ENCODE measurements around the gene TRAF4.
"Not testable (repeated sequence)": the region's sequence is repeated elsewhere in the genome, so short reads cannot be mapped to it uniquely, and the experiment has no call there.

The TRAF4 gene

GRCh38 chr17:28723159-28723835 is 20.5 kb upstream of the TRAF4 start:
- CTCF ChIA-PET = interaction anchor here (1.8 to 6.7 kb wide), 2 partner anchors 12 to 25 kb away, joined by 10 to 185 read pairs; partner anchors contain the start of gene PROCA1
- TF ChIP-seq L3MBTL2 (conservative IDR thresholded peaks at IDR 0.05) (no peak), FOXK2 (IDR thresholded peaks at IDR 0.05) (no peak), LEF1 (IDR thresholded peaks at IDR 0.05; ENCODE audit: borderline replicate concordance) (no peak), SUZ12 (IDR thresholded peaks at IDR 0.05) (no peak), CTBP1 (IDR thresholded peaks at IDR 0.05; ENCODE audit: borderline replicate concordance) (no peak), BHLHE40 (IDR thresholded peaks at IDR 0.05; ENCODE audit: borderline replicate concordance) (no peak)
- POLR2A ChIA-PET = interaction anchor here (0.9 to 11.6 kb wide), 4 partner anchors 7 to 39 kb away, joined by 4 to 309 read pairs (median 30); partner anchors contain the start of gene PROCA1
- DNase-seq (ENCODE audit: extremely low spot score) = no peak

- ChIA-PET CTCF (interaction anchor here (0.6 to 6.7 kb wide), 3 partner anchors 25 to 229 kb away, joined by 3 to 185 read pairs (median 5); no protein-coding TSS in a partner anchor), POLR2A (interaction anchor here (0.9 to 11.6 kb wide), 9 partner anchors 8 to 225 kb away, joined by 4 to 409 read pairs (median 10); partner anchors contain the start of genes FAM222B, FLOT2, PROCA1 and SDF2)
- DNase-seq (ENCODE audit: extremely low spot score) = not testable (repeated sequence)
Observed at GRCh38 chr17:28723836-28724499, 19.8 kb upstream of the TRAF4 start.

GRCh38 chr17:28724500-28725165 is 19.2 kb upstream of the TRAF4 start:
- ChIA-PET CTCF (interaction anchor here (0.6 to 6.7 kb wide), 9 partner anchors 8 to 646 kb away, joined by 3 to 185 read pairs (median 3); partner anchors contain the start of gene PROCA1), POLR2A (interaction anchor here (0.6 to 11.6 kb wide), 16 partner anchors 8 to 228 kb away, joined by 3 to 409 read pairs (median 6); partner anchors contain the start of genes FAM222B, FLOT2, PHF12 and PROCA1)
- DNase-seq (ENCODE audit: extremely low spot score) = no peak
- TF ChIP-seq CTBP1 (IDR thresholded peaks at IDR 0.05; ENCODE audit: borderline replicate concordance) (0 out of 2 replicates have a peak, but pooled peaks have one; percentile 30), LEF1 (IDR thresholded peaks at IDR 0.05; ENCODE audit: borderline replicate concordance) (no peak), HDGF (IDR thresholded peaks at IDR 0.05; ENCODE audit: borderline replicate concordance) (no peak), ELF4 (IDR thresholded peaks at IDR 0.05) (0 out of 2 replicates have a peak, but pooled peaks have one; percentile 11), L3MBTL2 (conservative IDR thresholded peaks at IDR 0.05) (0 out of 2 replicates have a peak, but pooled peaks have one; percentile 10)

DNA sequence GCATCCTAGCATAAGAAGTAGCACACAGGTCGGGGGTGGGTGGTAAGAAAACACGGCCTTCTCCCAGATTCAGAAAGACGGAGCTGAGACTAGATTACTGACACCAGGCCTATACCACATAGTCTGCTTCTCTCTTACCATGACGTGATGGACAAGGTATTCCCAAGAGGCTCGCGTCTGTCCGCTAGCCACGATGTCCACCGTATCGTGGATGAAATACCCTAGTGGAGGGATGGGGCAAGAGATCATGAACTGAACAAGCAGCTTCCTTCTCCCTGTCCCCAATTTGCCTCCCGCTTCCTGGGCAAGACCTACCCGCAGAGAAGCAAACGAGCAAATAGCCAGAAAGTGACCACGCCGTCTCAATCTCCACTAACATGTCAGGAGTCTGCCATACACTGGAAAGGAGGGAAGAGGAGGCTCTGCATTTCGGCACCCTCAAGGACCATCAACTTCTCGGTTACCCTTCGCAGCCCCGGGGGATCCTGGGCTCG is 18.6 kb upstream of the TRAF4 start:
- CTCF ChIA-PET = interaction anchor here (0.6 to 6.7 kb wide), 9 partner anchors 8 to 646 kb away, joined by 3 to 185 read pairs (median 3); partner anchors contain the start of gene PROCA1
- POLR2A ChIA-PET = interaction anchor here (0.6 to 11.6 kb wide), 15 partner anchors 8 to 227 kb away, joined by 3 to 409 read pairs (median 8); partner anchors contain the start of genes FAM222B, FLOT2, PHF12 and PROCA1

GRCh38 chr17:28725660-28726225 is 18.1 kb upstream of the TRAF4 start:
- POLR2A ChIA-PET = interaction anchor here (0.8 to 11.6 kb wide), 19 partner anchors 9 to 391 kb away, joined by 3 to 409 read pairs (median 8); partner anchors contain the start of genes FAM222B, FLOT2, PHF12 and PROCA1
- peak; percentile 60 for DNase-seq (ENCODE audit: extremely low spot score)
- CTCF ChIA-PET = interaction anchor here (0.6 to 6.7 kb wide), 18 partner anchors 9 to 645 kb away, joined by 3 to 185 read pairs (median 5); partner anchors contain the start of genes FLOT2, PROCA1 and TRAF4
- TF ChIP-seq TARDBP (IDR thresholded peaks at IDR 0.05) = no peak
- peak; percentile 17; the same call in 1 of the 2 replicates for TF ChIP-seq ELF4 (IDR thresholded peaks at IDR 0.05)
- TF ChIP-seq ARNT (IDR thresholded peaks at IDR 0.05) = no peak

More for the DNA sequence above, 18.6 kb upstream of the TRAF4 start:
- TF ChIP-seq SP1 (IDR thresholded peaks at IDR 0.05) = no peak
- peak; percentile 46 for TF ChIP-seq ELF4 (IDR thresholded peaks at IDR 0.05)
- DNase-seq (ENCODE audit: extremely low spot score) = no peak

DNA sequence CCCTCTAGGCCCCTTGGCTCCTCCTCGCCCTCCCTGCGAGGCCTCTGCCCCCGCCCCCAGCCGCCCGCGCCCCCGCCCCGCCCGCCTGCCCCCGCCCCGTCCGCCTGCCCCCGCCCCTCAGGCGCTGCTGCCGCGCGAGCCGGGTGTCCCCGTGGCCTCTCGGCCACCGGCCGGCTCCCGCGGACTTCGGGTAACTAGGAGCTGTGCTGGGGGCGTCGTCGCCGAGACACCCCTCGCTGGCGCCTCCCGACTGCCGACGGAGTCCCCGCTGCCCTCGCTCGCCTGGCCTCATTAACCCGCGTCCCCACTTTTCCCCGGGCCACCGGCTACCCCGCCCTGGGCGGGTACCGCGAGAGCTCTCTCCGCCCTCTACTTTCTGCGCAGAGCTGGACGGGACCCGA is 17.6 kb upstream of the TRAF4 start, which contains the start of gene TLCD1:
TLCD1 (minus strand) TSS at position 8 of the 401 bp plus-strand sequence. CDS start 136 bp downstream, outside the sequence.
- no peak for DNase-seq (ENCODE audit: extremely low spot score)
- CTCF ChIA-PET = interaction anchor here (0.6 to 6.7 kb wide), 25 partner anchors 9 to 390 kb away, joined by 3 to 185 read pairs (median 8); partner anchors contain the start of genes FAM222B, FLOT2, PHF12 and PROCA1
- POLR2A ChIA-PET = interaction anchor here (0.7 to 11.6 kb wide), 20 partner anchors 9 to 391 kb away, joined by 3 to 409 read pairs (median 8); partner anchors contain the start of genes FAM222B, FLOT2, PHF12 and PROCA1
- no peak for TF ChIP-seq NFRKB (IDR thresholded peaks at IDR 0.05)
- TF ChIP-seq LEF1 (IDR thresholded peaks at IDR 0.05; ENCODE audit: borderline replicate concordance) = no peak
- no peak for TF ChIP-seq BHLHE40 (IDR thresholded peaks at IDR 0.05; ENCODE audit: borderline replicate concordance)
- no peak for TF ChIP-seq L3MBTL2 (conservative IDR thresholded peaks at IDR 0.05)
- no peak for TF ChIP-seq FOXM1 (IDR thresholded peaks at IDR 0.05; ENCODE audit: borderline replicate concordance)
- no peak for TF ChIP-seq CTBP1 (IDR thresholded peaks at IDR 0.05; ENCODE audit: borderline replicate concordance)
- no peak for TF ChIP-seq HDGF (IDR thresholded peaks at IDR 0.05; ENCODE audit: borderline replicate concordance)
- TF ChIP-seq ARNT (IDR thresholded peaks at IDR 0.05) = no peak
- no peak for TF ChIP-seq FOXK2 (IDR thresholded peaks at IDR 0.05)
- TF ChIP-seq PKNOX1 (IDR thresholded peaks at IDR 0.05) = no peak
- TF ChIP-seq ZNF384 (IDR thresholded peaks at IDR 0.05) = no peak
- TF ChIP-seq TARDBP (IDR thresholded peaks at IDR 0.05) = no peak
- TF ChIP-seq SP1 (IDR thresholded peaks at IDR 0.05) = no peak

Measured in HEK293T (cell line).